ENCODE results near the gene IKZF3.

DNA sequence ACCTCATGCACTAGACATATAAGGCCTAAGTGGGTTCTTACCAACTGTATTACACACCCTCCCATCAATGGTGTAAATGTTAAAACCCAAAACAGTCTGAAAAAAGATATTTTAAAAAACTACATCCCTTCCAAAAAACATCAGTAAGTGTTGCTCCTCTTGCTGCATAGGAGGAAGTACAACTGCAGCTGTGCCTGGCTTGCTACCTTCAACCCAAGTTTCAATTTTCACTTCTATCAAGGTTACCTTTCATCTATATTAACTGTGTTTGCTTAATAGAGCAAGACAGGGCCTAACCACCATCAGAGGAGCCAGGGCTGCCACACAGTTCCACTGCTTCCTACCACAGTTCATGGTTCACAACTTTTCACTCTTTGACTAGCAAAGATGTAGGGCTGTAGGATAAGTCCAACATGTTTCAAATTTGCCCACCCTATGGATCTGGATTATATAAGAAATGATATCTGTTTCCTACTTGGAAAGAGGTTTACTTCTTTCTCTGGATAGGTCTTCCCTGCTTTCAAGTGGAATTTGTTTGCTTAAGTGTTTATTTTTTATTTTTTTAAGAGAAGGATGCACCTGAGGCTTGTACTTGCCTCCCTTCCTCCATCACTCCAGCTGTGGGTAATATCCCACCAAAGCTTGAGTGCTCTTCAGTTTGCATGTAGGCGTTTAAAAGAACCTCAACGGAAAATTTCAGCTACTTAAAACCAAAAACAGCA is 69.7 kb downstream of the IKZF3 start:
- TF ChIP-seq POLR2A (IDR thresholded peaks at IDR 0.05) (no peak), CTCF (IDR thresholded peaks at IDR 0.05) (no peak)

Data from right lobe of liver (tissue), 4 donors.